Thyroid gland (tissue), 4 donors: ENCODE measurements around the gene P2RX4.

Experiments used
- POLR2A ChIP-seq, 2 donors: fragments of 450-650 bp; IDR thresholded peaks; one replicate each; pipeline ENCODE4 v1.6.1; 2017; ENCODE audit warnings: antibody characterized with exemption in 2 of 2, mild to moderate bottlenecking in 2 of 2, moderate library complexity in 1 of 2
- TF ChIP-seq, protein P1 (sequence below), 6 experiments: fragments of 200-600 bp in 3 of 6; fragments of 450-650 bp in 3 of 6; sonication (generic) in 3 of 6; IDR thresholded peaks; one replicate each; pipeline ENCODE4 v1.5.1; 2016 to 2019; ENCODE audit warnings: antibody characterized with exemption in 6 of 6, mild to moderate bottlenecking in 2 of 6, inconsistent platforms in 1 of 6, moderate library complexity in 1 of 6

DNA sequence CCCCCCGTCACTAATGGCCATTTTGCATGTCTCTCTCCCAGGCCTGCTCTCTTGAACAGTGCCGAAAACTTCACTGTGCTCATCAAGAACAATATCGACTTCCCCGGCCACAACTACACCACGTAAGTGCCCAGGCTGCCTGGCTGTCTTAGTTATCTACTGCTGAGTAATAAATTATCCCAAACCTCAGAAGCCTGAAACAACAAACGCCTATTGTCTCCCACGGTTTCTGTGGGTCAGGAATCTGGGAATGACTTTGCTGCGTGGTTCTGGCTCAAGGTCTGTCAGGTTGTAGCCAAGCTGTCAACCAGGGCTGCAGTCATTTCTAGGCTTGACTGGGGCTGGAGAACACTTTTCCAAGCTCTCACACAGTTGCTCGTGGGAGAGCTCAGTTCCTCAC lies 44.6 kb upstream of the P2RX4 start:
- TF ChIP-seq, protein P1, sequence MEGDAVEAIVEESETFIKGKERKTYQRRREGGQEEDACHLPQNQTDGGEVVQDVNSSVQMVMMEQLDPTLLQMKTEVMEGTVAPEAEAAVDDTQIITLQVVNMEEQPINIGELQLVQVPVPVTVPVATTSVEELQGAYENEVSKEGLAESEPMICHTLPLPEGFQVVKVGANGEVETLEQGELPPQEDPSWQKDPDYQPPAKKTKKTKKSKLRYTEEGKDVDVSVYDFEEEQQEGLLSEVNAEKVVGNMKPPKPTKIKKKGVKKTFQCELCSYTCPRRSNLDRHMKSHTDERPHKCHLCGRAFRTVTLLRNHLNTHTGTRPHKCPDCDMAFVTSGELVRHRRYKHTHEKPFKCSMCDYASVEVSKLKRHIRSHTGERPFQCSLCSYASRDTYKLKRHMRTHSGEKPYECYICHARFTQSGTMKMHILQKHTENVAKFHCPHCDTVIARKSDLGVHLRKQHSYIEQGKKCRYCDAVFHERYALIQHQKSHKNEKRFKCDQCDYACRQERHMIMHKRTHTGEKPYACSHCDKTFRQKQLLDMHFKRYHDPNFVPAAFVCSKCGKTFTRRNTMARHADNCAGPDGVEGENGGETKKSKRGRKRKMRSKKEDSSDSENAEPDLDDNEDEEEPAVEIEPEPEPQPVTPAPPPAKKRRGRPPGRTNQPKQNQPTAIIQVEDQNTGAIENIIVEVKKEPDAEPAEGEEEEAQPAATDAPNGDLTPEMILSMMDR (IDR thresholded peaks at IDR 0.05): no peak
- no peak for TF ChIP-seq POLR2A (IDR thresholded peaks at IDR 0.05)
